Measurements from ENCODE around the gene INPP1.

DNA sequence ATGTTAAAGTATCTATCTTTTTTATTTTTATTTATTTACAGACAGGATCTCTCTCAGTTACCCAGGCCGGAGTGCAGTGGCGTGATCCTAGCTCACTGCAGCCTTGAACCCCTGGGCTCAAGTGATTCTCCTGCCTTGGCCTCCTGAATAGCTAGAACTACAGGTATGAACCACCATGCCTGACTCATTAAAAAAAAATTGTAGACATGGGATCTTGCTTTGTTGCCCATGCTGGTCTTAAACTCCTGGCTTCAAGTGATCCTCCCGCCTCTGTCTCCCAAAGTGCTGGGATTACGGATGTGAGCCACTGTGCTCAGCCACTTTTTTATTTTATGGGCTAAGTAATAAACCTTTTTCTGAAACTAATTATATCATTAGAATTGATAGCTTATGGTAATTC lies 71.9 kb downstream of the INPP1 start:
- TF ChIP-seq, protein P1, sequence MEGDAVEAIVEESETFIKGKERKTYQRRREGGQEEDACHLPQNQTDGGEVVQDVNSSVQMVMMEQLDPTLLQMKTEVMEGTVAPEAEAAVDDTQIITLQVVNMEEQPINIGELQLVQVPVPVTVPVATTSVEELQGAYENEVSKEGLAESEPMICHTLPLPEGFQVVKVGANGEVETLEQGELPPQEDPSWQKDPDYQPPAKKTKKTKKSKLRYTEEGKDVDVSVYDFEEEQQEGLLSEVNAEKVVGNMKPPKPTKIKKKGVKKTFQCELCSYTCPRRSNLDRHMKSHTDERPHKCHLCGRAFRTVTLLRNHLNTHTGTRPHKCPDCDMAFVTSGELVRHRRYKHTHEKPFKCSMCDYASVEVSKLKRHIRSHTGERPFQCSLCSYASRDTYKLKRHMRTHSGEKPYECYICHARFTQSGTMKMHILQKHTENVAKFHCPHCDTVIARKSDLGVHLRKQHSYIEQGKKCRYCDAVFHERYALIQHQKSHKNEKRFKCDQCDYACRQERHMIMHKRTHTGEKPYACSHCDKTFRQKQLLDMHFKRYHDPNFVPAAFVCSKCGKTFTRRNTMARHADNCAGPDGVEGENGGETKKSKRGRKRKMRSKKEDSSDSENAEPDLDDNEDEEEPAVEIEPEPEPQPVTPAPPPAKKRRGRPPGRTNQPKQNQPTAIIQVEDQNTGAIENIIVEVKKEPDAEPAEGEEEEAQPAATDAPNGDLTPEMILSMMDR (conservative IDR thresholded peaks at IDR 0.05 in 1 of 2, IDR thresholded peaks at IDR 0.05 in 1 of 2; ENCODE audit: extremely low read depth in 1 of 2, insufficient read depth in 1 of 2, low read depth in 1 of 2, low read length in 2 of 2), result no peak
- no peak for TF ChIP-seq EZH2 (IDR thresholded peaks at IDR 0.05; ENCODE audit: borderline replicate concordance, low read length)

Measured in mammary epithelial cell (primary cell).